T-helper 2 cell treated with Interferon-gamma antibody and Interleukin-4, amounts not matched to agents 100 ng/mL and 5 ng/mL, for 36 hours (primary cell): Measurements from ENCODE around the gene BAZ2B. TPM values are rescaled to one million over a fixed set of nuclear protein-coding genes. Genes with fewer than 3 reads are reported as not detected.

ENCODE experiments used
- intact Hi-C: fragments of 100-400 bp; cut with micrococcal nuclease; formaldehyde crosslinking; loops from one replicate; pipeline ENCODE4 v1.15.1; 2023
- total RNA-seq: library from RNA; stranded (reverse); gene quantifications from 2 replicates; pipeline ENCODE4 v1.2.3, GENCODE V29; 2022

The BAZ2B gene
- total RNA-seq, 1 donor from 2014 or later: 8.5 TPM

DNA sequence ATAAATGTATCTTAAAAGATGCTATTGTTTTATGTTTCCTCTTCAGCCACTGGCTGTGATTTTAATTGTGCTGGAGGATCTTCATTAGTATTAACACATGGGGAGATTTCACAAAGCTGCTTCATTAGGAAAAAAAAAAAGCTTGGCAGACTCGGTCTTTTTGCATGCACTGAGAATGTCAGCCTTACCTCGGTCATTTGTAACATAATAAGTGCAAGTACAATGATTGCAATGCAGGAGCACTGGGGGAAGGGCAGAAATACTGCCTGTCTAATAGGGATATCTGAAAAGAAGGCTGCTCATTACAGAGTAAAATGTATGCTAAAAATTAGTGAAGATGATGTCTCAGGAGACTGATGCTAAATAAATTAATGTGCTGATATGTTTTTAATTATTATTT, 1.3 kb upstream of the BAZ2B start:
- intact Hi-C loops: loop anchor here (2.0 kb wide), 2 partner anchors 95 to 331 kb away; partner anchors contain the start of genes MARCHF7 and WDSUB1

GRCh38 chr2:159617100-159617499, 752 bp upstream of the BAZ2B start:
- intact Hi-C loops: loop anchor here (2.0 kb wide), 2 partner anchors 96 to 330 kb away; partner anchors contain the start of genes MARCHF7 and WDSUB1

- intact Hi-C loops: loop anchor here (2.0 kb wide), 2 partner anchors 97 to 329 kb away; partner anchors contain the start of genes MARCHF7 and WDSUB1
Observed at GRCh38 chr2:159615367-159616285, 722 bp downstream of the BAZ2B start.

DNA sequence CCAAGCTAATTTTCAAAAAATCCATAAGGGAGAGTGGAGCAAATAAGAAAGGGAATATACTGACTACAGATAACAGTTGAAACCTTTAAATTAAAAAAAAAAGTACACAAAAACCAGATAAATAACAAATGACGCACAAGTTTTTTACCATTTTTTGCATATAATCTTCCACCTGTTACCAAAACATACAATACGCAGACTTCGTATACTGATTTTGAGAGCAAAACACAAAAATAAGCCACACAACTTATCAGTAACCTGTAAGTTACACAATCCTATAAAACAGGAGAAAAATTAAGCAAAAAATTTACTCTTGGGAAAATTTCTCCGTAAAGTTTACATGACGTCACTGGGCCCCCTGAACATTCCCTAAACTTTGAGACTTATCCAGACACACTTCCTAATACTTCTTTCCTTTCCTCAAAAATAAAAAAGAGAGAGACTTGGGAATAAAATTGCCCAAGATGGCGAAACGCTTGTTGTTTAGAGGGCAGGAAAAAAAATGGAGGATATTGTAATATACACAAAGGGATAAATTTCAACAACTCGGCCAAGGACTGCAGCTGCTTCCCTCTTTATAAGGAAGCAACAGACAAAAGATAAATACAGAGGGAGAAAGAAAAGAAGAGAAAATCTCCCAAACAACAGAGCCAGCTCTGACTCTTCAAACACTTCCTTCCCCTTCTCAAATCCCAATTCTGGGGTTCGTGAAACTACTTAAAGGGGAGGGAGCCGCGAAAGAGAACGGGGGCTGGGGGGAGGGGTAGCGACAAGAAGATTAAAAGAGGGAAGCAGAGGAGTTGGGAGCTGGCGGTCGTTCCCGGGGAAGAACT, 1.6 kb downstream of the BAZ2B start:
- intact Hi-C loops: no loop called here

GRCh38 chr2:159613651-159614285, 2.6 kb downstream of the BAZ2B start:
- intact Hi-C loops: no loop called here

- intact Hi-C loops: no loop called here
Observed at GRCh38 chr2:159613091-159613490, 3.3 kb downstream of the BAZ2B start.

DNA sequence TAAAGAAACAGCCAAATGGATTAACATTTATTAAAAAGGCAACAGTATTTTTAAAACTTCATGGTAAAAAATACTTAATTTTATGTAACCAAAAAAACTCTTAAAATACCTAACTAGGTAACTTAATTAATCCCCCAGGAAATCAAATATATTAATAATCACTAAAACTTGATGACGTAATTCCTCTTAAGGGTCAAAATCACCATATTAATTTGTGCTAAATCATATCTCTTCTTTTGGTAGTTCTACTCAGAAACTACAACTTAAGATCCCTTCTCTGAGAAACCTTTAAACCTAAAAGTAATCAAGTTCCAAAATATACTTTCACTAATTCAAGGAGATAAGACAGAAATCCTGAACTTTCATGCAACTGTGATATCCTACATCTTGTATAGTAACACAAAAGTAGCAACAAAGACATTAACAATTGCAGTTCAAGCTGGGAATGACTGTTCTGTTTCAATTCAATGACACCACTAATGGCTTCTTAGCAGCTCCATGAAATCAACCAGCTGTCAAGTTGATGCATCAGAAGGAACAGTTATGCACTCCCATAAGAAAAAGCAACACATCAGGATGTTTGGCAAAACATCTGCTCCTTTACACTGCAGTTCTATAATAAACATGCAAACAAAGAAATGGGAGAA, 4.0 kb downstream of the BAZ2B start:
- intact Hi-C loops: no loop called here

GRCh38 chr2:159609811-159610549, 6.4 kb downstream of the BAZ2B start:
- intact Hi-C loops: no loop called here

GRCh38 chr2:159608723-159609308, 7.5 kb downstream of the BAZ2B start:
- intact Hi-C loops: no loop called here

GRCh38 chr2:159608108-159608507, 8.2 kb downstream of the BAZ2B start:
- intact Hi-C loops: no loop called here

GRCh38 chr2:159606287-159606686, 10.1 kb downstream of the BAZ2B start:
- intact Hi-C loops: no loop called here

GRCh38 chr2:159605441-159606178, 10.7 kb downstream of the BAZ2B start:
- intact Hi-C loops: no loop called here

GRCh38 chr2:159604159-159604558, 12.2 kb downstream of the BAZ2B start:
- intact Hi-C loops: no loop called here

GRCh38 chr2:159600752-159601151, 15.6 kb downstream of the BAZ2B start:
- intact Hi-C loops: no loop called here

- intact Hi-C loops: no loop called here
Observed at GRCh38 chr2:159595410-159596046, 20.8 kb downstream of the BAZ2B start.

DNA sequence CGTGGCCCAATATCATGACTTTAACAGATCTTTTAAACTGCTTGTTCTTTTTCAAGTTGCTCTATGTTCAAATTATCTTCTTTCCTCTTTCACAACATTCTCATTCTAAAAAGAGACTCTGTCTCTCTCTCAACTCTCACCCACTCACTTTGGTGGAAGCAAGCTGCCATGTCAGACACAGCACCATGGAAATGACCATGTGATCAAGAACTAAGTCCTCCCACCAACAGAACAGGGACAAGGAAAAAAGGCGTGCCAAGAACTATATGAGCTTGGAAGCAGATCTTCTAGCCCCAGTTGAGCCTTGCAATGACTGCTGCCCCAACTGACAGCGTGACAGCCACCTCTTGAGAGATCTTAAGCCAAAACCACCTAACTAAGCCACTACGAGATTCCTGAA, 23.9 kb downstream of the BAZ2B start:
- intact Hi-C loops: no loop called here

- intact Hi-C loops: no loop called here
Observed at GRCh38 chr2:159591221-159591620, 25.1 kb downstream of the BAZ2B start.

DNA sequence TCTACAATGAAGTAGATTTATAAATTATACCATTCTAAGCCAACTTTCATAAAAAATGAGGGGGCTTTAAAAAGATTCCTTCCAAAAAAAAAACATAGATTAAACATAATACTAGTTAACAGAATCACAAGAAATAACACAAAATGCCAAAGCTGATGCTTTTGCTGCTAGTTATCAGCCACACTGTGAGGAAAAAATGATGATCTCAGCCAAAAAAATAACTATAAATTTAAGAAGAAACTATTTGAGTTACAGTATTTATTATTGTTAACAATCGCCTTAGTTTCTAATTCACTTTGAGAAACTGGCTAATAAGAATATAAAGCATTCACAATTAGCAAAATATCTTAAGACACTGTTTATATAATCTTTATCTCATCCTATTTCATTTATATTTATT, 27.1 kb downstream of the BAZ2B start:
- intact Hi-C loops: no loop called here

- intact Hi-C loops: no loop called here
Observed at GRCh38 chr2:159586034-159586433, 30.3 kb downstream of the BAZ2B start.
